Keratinocyte (primary cell): ENCODE data around the gene TDRD10. TPM values are rescaled to one million over a fixed set of nuclear protein-coding genes. Genes with fewer than 3 reads are reported as not detected.

Experiments
- DNase-seq: peaks from one replicate; pipeline ENCODE4 v3.0.0-alpha.2; 2011; ENCODE audit warnings: low read depth, missing footprints, low spot score
- FAIRE-seq: peaks from 2 replicates; lab custom pipeline; 2011; peaks lifted over from hg19 to GRCh38; lab: Jason Lieb, UNC
- H2AFZ ChIP-seq: 2 replicates; pipeline ENCODE4 v1.6.0; 2012; ENCODE audit warnings: low read length, control low read depth, inconsistent platforms; ENCODE audit not compliant: control insufficient read depth
- H3K27ac ChIP-seq: 2 replicates; pipeline ENCODE4 v1.5.1; 2011; ENCODE audit warnings: low read length; ENCODE audit not compliant: control insufficient read depth, insufficient read depth
- H3K27me3 ChIP-seq: 3 replicates; pipeline ENCODE4 v1.6.0; 2011; ENCODE audit warnings: low read length; ENCODE audit not compliant: control insufficient read depth, insufficient read depth; ENCODE audit errors: extremely low read depth
- H3K36me3 ChIP-seq, 2 experiments: 2 replicates in 1 of 2; 3 replicates in 1 of 2; pipeline ENCODE4 v1.5.1; 2011; ENCODE audit warnings: low read length in 2 of 2, mild to moderate bottlenecking in 1 of 2; ENCODE audit not compliant: control insufficient read depth in 2 of 2, insufficient read depth in 2 of 2; ENCODE audit errors: extremely low read depth in 1 of 2
- H3K4me1 ChIP-seq: 3 replicates; pipeline ENCODE4 v1.5.1; 2011; ENCODE audit warnings: low read length; ENCODE audit not compliant: control insufficient read depth, insufficient read depth; ENCODE audit errors: extremely low read depth
- H3K4me2 ChIP-seq: 3 replicates; pipeline ENCODE4 v1.6.0; 2011; ENCODE audit warnings: low read depth, low read length; ENCODE audit not compliant: control insufficient read depth, insufficient read depth; ENCODE audit errors: extremely low read depth
- H3K4me3 ChIP-seq, 3 experiments: fragments of 200-600 bp in 1 of 3; sonication (generic) in 1 of 3; 2 replicates in 2 of 3; 3 replicates in 1 of 3; pipeline ENCODE4 v1.5.1; 2011 to 2016; ENCODE audit warnings: low read length in 3 of 3, mild to moderate bottlenecking in 3 of 3, control low read depth in 2 of 3, inconsistent platforms in 1 of 3, low read depth in 1 of 3, mixed read lengths in 1 of 3, mixed run types in 1 of 3, moderate library complexity in 1 of 3; ENCODE audit not compliant: control insufficient read depth in 2 of 3, insufficient read depth in 2 of 3; ENCODE audit errors: extremely low read depth in 1 of 3
- H3K79me2 ChIP-seq: 2 replicates; pipeline ENCODE4 v1.6.0; 2012; ENCODE audit warnings: low read length; ENCODE audit not compliant: control insufficient read depth, insufficient read depth
- H3K9ac ChIP-seq: 3 replicates; pipeline ENCODE4 v1.6.0; 2011; ENCODE audit warnings: low read length; ENCODE audit not compliant: control insufficient read depth, insufficient read depth; ENCODE audit errors: extremely low read depth
- H3K9me1 ChIP-seq: 3 replicates; pipeline ENCODE4 v1.6.0; 2011; ENCODE audit warnings: low read length; ENCODE audit not compliant: control insufficient read depth, insufficient read depth; ENCODE audit errors: extremely low read depth
- H3K9me3 ChIP-seq: 2 replicates; pipeline ENCODE4 v1.5.1; 2012; ENCODE audit warnings: low read depth, low read length; ENCODE audit not compliant: control insufficient read depth
- H4K20me1 ChIP-seq: 3 replicates; pipeline ENCODE4 v1.6.0; 2011; ENCODE audit warnings: low read length; ENCODE audit not compliant: control insufficient read depth, insufficient read depth; ENCODE audit errors: extremely low read depth
- EZH2 ChIP-seq: IDR thresholded peaks from one replicate; pipeline ENCODE4 v1.6.1; 2012; ENCODE audit warnings: inconsistent platforms, mild to moderate bottlenecking, low read length, moderate library complexity
- dilution Hi-C: fragments of 300-500 bp; cut with MboI; formaldehyde crosslinking; loops from one replicate; pipeline ENCODE4 v1.7.0; 2020; ENCODE audit warnings: low sequenced_read_pairs; ENCODE audit not compliant: extremely low pct_ligation_motif_present
- polyA plus RNA-seq, 5 experiments: library from polyadenylated mRNA; depleted of rRNA in 3 of 5; stranded (reverse) in 3 of 5; stranded (forward) in 1 of 5; unstranded in 1 of 5; fragments of >200 nt; gene quantifications; 1 replicate in 1 of 5; 2 replicates in 3 of 5; 3 replicates in 1 of 5; pipeline versions ENCODE4 v1.2.1 to v1.2.3, GENCODE V29; 2011 to 2012; ENCODE audit warnings: missing spikeins in 2 of 5, low read depth in 1 of 5, low replicate concordance in 1 of 5
- TF ChIP-seq, protein P1 (sequence below), 3 experiments: IDR thresholded peaks in 1 of 3; conservative IDR thresholded peaks in 1 of 3; optimal IDR thresholded peaks in 1 of 3; 2 replicates in 2 of 3; 3 replicates in 1 of 3; pipeline versions ENCODE3 to v1.5.1; 2011; ENCODE audit warnings: low read length in 3 of 3, mild to moderate bottlenecking in 3 of 3, moderate library complexity in 2 of 3, control low read depth in 1 of 3, inconsistent platforms in 1 of 3; ENCODE audit not compliant: insufficient read depth in 2 of 3; ENCODE audit errors: extremely low read depth in 1 of 3

The TDRD10 gene
- polyA plus RNA-seq, 1 donor (not counting 4 experiments of a cell fraction or from before 2014, with no cell fraction given): not detected

DNA sequence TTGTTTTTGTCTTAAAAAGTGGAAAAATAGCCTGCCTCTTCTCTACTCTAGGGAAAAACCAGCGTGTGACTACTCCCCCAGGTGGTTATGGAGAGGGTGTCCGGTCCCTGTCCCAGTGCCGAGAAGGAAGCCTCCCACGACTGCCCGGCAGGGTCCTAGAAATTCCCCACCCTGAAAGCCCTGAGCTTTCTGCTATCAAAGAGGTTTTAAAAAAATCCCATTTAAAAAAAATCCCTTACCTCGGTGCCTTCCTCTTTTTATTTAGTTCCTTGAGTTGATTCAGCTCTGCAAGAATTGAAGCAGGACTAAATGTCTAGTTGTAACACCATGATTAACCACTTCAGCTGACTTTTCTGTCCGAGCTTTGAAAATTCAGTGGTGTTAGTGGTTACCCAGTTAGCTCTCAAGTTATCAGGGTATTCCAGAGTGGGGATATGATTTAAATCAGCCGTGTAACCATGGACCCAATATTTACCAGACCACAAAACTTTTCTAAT lies 35.0 kb upstream of the TDRD10 start:
- TF ChIP-seq, protein P1, sequence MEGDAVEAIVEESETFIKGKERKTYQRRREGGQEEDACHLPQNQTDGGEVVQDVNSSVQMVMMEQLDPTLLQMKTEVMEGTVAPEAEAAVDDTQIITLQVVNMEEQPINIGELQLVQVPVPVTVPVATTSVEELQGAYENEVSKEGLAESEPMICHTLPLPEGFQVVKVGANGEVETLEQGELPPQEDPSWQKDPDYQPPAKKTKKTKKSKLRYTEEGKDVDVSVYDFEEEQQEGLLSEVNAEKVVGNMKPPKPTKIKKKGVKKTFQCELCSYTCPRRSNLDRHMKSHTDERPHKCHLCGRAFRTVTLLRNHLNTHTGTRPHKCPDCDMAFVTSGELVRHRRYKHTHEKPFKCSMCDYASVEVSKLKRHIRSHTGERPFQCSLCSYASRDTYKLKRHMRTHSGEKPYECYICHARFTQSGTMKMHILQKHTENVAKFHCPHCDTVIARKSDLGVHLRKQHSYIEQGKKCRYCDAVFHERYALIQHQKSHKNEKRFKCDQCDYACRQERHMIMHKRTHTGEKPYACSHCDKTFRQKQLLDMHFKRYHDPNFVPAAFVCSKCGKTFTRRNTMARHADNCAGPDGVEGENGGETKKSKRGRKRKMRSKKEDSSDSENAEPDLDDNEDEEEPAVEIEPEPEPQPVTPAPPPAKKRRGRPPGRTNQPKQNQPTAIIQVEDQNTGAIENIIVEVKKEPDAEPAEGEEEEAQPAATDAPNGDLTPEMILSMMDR (optimal IDR thresholded peaks at IDR 0.05 in 1 of 3, IDR thresholded peaks at IDR 0.05 in 1 of 3, conservative IDR thresholded peaks at IDR 0.05 in 1 of 3; ENCODE audit: extremely low read depth in 1 of 3, insufficient read depth in 2 of 3, low read length in 3 of 3): no peak
- no peak for TF ChIP-seq EZH2
- Histone ChIP-seq H3K27me3 (no peaks in the 10 kb centered on the region), H3K9me3 (no peaks in the 10 kb centered on the region), H3K4me1 (peaks cover 6% of the 10 kb centered on the region), H3K9ac (no peak overlapping the region), H3K4me2 (no peak overlapping the region), H3K27ac (no peak overlapping the region), H2AFZ (no peak overlapping the region), H4K20me1 (no peaks in the 10 kb centered on the region), H3K36me3 (peaks cover 7 to 8% of the 10 kb centered on the region in 2 experiments), H3K9me1 (no peaks in the 10 kb centered on the region), H3K4me3 (no peak overlapping the region), H3K79me2 (no peaks in the 10 kb centered on the region)
- dilution Hi-C loops: no loop called here
- no peak for FAIRE-seq
- no peak for DNase-seq

DNA sequence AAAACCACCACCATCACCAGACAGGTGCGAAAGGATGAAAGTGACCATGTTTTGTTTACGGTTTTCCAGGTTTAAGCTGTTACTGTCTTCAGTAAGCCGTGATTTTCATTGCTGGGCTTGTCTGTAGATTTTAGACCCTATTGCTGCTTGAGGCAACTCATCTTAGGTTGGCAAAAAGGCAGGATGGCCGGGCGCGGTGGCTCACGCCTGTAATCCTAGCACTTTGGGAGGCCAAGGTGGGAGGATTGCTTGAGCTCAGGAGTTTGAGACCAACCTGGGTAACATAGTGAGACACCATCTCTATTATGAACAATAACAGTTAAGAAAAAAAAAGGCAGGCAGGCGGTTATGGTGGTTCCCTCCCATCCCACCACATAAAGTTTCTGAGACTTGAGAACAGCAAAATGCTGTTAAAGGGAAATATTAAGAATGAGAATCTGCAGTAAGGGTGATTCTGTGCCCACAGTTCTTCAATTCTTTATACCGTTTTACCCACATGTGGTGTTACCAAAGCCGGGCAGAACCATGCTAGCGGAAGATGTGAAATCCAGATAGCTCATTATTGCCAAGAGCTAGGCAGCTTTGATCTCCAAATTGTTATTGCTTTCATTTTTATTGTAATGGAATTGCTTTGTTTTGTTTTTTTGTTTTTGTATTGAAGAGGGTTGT lies 34.5 kb upstream of the TDRD10 start:
- dilution Hi-C loops: no loop called here
- H3K9me1 ChIP-seq: no peaks in the 10 kb centered on the region

More for the DNA sequence above, 34.5 kb upstream of the TDRD10 start:
- Histone ChIP-seq H3K4me2 (no peak overlapping the region), H3K4me3 (no peak overlapping the region), H3K36me3 (peaks cover 7 to 8% of the 10 kb centered on the region in 2 experiments), H3K27me3 (no peaks in the 10 kb centered on the region), H3K9me3 (no peaks in the 10 kb centered on the region), H3K9ac (no peak overlapping the region), H3K4me1 (peaks cover 6% of the 10 kb centered on the region), H3K79me2 (no peaks in the 10 kb centered on the region), H3K27ac (no peak overlapping the region), H2AFZ (no peak overlapping the region), H4K20me1 (no peaks in the 10 kb centered on the region)
- TF ChIP-seq, protein P1 (optimal IDR thresholded peaks at IDR 0.05 in 1 of 3, IDR thresholded peaks at IDR 0.05 in 1 of 3, conservative IDR thresholded peaks at IDR 0.05 in 1 of 3; ENCODE audit: extremely low read depth in 1 of 3, insufficient read depth in 2 of 3, low read length in 3 of 3): no peak
- TF ChIP-seq EZH2: no peak
- no peak for DNase-seq
- FAIRE-seq: no peak
